ENCODE measurements around the gene HMCN1.

- no peak for TF ChIP-seq POLR2AphosphoS5 (IDR thresholded peaks at IDR 0.05; ENCODE audit: low read depth, low read length)
- TF ChIP-seq TAF1 (IDR thresholded peaks at IDR 0.05; ENCODE audit: borderline replicate concordance, insufficient read depth, low read length): no peak
- TF ChIP-seq REST (IDR thresholded peaks at IDR 0.05; ENCODE audit: insufficient read depth in 1 of 2, low read depth in 2 of 2, low read length in 2 of 2): no peak
- no peak for TF ChIP-seq FOXP2 (optimal IDR thresholded peaks at IDR 0.05; ENCODE audit: borderline replicate concordance, extremely low read depth, extremely low read length, insufficient read depth)
- TF ChIP-seq SIN3A (IDR thresholded peaks at IDR 0.05; ENCODE audit: borderline replicate concordance, insufficient read depth, low read length): no peak
Measured at GRCh38 chr1:185835191-185835590, 101.0 kb downstream of the HMCN1 start.
